Trophoblast cell (in vitro differentiated cells and primary cell): ENCODE results near the gene MAN1C1.

Experiments used
- DNase-seq, 2 donors: peaks; one replicate each; pipeline ENCODE4 v3.0.0-alpha.2; 2016
- H2AFZ ChIP-seq: 2 replicates; pipeline ENCODE4 v1.6.1; 2013; ENCODE audit warnings: low read length, moderate library complexity, mild to moderate bottlenecking; ENCODE audit not compliant: insufficient read depth, poor library complexity
- H2AK5ac ChIP-seq: 2 replicates; pipeline ENCODE4 v1.6.1; 2013; ENCODE audit warnings: mild to moderate bottlenecking, low read length
- H2BK120ac ChIP-seq: 2 replicates; pipeline ENCODE4 v1.6.1; 2013; ENCODE audit warnings: low read length, mild to moderate bottlenecking, moderate library complexity; ENCODE audit not compliant: insufficient read depth, poor library complexity
- H2BK12ac ChIP-seq: 2 replicates; pipeline ENCODE4 v1.6.1; 2013; ENCODE audit warnings: mild to moderate bottlenecking, low read length, moderate library complexity
- H2BK5ac ChIP-seq: 2 replicates; pipeline ENCODE4 v1.6.1; 2013; ENCODE audit warnings: low read length, low read depth, moderate library complexity, mild to moderate bottlenecking; ENCODE audit not compliant: poor library complexity
- H3K14ac ChIP-seq: 2 replicates; pipeline ENCODE4 v1.6.1; 2013; ENCODE audit warnings: mild to moderate bottlenecking, low read length
- H3K18ac ChIP-seq: 2 replicates; pipeline ENCODE4 v1.6.1; 2013; ENCODE audit warnings: mild to moderate bottlenecking, low read length
- H3K23ac ChIP-seq: 2 replicates; pipeline ENCODE4 v1.6.1; 2013; ENCODE audit warnings: low read length
- H3K27ac ChIP-seq: 2 replicates; pipeline ENCODE4 v1.5.1; 2013; ENCODE audit warnings: low read depth, mild to moderate bottlenecking, inconsistent platforms, low read length, moderate library complexity
- H3K27me3 ChIP-seq: 2 replicates; pipeline ENCODE4 v1.6.1; 2013; ENCODE audit warnings: inconsistent platforms, mild to moderate bottlenecking, low read length, moderate library complexity; ENCODE audit not compliant: insufficient read depth
- H3K36me3 ChIP-seq, 2 experiments: 1 replicate in 1 of 2; 2 replicates in 1 of 2; pipeline ENCODE4 v1.6.1; 2013; ENCODE audit warnings: low read length in 2 of 2, mild to moderate bottlenecking in 2 of 2, moderate library complexity in 1 of 2; ENCODE audit not compliant: insufficient read depth in 2 of 2, control insufficient read depth in 1 of 2
- H3K4ac ChIP-seq: 2 replicates; pipeline ENCODE4 v1.6.1; 2013; ENCODE audit warnings: low read depth, mild to moderate bottlenecking, low read length, moderate library complexity
- H3K4me1 ChIP-seq, 2 experiments: 1 replicate in 1 of 2; 2 replicates in 1 of 2; pipeline ENCODE4 v1.6.1; 2013; ENCODE audit warnings: low read length in 2 of 2, mild to moderate bottlenecking in 2 of 2, moderate library complexity in 1 of 2; ENCODE audit not compliant: insufficient read depth in 2 of 2, control insufficient read depth in 1 of 2
- H3K4me2 ChIP-seq: 2 replicates; pipeline ENCODE4 v1.6.1; 2013; ENCODE audit warnings: inconsistent platforms, mild to moderate bottlenecking, low read length, moderate library complexity
- H3K4me3 ChIP-seq: 2 replicates; pipeline ENCODE4 v1.5.1; 2013; ENCODE audit warnings: mild to moderate bottlenecking, low read depth, low read length, inconsistent platforms
- H3K79me1 ChIP-seq: one replicate; pipeline ENCODE4 v1.6.1; 2013; ENCODE audit warnings: low read length
- H3K79me2 ChIP-seq: 2 replicates; pipeline ENCODE4 v1.6.1; 2013; ENCODE audit warnings: low read length, mild to moderate bottlenecking; ENCODE audit not compliant: control insufficient read depth, insufficient read depth, poor library complexity
- H3K9ac ChIP-seq: 2 replicates; pipeline ENCODE4 v1.6.1; 2013; ENCODE audit warnings: mild to moderate bottlenecking, low read length
- H3K9me3 ChIP-seq: 2 replicates; pipeline ENCODE4 v1.6.1; 2013; ENCODE audit warnings: low read depth, mild to moderate bottlenecking, control low read depth, inconsistent platforms, low read length; ENCODE audit not compliant: insufficient read depth
- H4K12ac ChIP-seq: 2 replicates; pipeline ENCODE4 v1.6.1; 2013; ENCODE audit warnings: low read depth, mild to moderate bottlenecking, low read length, moderate library complexity
- H4K8ac ChIP-seq: 2 replicates; pipeline ENCODE4 v1.6.1; 2013; ENCODE audit warnings: low read depth, mild to moderate bottlenecking, low read length, moderate library complexity
- H4K91ac ChIP-seq: one replicate; pipeline ENCODE4 v1.6.1; 2013; ENCODE audit warnings: low read depth, mild to moderate bottlenecking, low read length, moderate library complexity
- WGBS: extraction: QIAGEN DNeasy Blood & Tissue Kit; methylation state at CpG from one replicate; pipeline ENCODE4 v1.1.7; 2013; ENCODE audit warnings: missing lambda C conversion rate; ENCODE audit not compliant: insufficient read length, insufficient coverage; ENCODE audit errors: extremely low coverage; 5-methylcytosine and 5-hydroxymethylcytosine counted together

The MAN1C1 gene

DNA sequence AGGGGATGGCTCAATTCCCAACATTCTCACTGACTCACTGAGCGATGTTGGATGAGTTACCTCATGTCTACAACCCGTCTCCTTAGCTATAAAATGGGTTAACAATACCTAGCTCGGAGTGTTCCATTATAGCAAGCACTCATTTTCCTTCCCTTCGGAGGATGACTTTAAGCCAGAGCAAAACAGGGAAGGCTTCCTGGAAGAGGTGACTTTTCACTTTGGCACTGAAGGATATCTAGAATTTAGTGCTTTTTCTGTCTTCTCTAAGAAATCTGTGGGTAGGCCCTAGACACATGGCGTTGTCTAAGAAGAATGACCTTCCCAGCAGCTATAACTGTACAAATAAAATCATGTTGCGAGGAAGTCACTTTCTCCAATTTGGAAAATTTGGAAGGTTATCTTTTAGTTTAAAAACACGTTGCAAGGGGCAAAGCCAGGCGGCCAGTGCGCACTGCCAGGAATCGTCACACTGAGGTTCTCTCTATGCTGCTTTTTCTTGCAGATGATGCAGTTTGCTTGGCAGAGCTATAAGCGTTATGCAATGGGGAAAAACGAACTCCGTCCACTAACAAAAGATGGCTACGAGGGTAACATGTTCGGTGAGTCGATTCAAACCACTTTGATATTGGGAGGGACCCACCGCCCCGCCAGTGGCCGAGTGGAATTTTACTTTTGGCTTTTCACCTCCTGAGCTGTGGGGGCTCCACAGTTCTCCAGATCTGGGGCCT lies 69.5 kb downstream of the MAN1C1 start:
- H4K12ac ChIP-seq: no peak overlapping the region
- H3K4me2 ChIP-seq: no peak overlapping the region
- H2BK120ac ChIP-seq: no peak overlapping the region
- no peak overlapping the region for H2AFZ ChIP-seq
- peaks cover 2% of the 10 kb centered on the region for H3K9me3 ChIP-seq
- WGBS: no CpG with 5 or more reads among the region's 19 CpGs
- H3K27ac ChIP-seq: no peak overlapping the region
- H3K79me2 ChIP-seq: no peaks in the 10 kb centered on the region
- no peak overlapping the region for H2BK12ac ChIP-seq
- no peak overlapping the region for H3K4ac ChIP-seq
- DNase-seq: no peak
- no peak overlapping the region for H2AK5ac ChIP-seq
- H4K8ac ChIP-seq: no peak overlapping the region
- H3K79me1 ChIP-seq: no peaks in the 10 kb centered on the region
- H2BK5ac ChIP-seq: no peak overlapping the region
- H3K9ac ChIP-seq: no peak overlapping the region
- no peaks in the 10 kb centered on the region for H3K4me1 ChIP-seq
- no peak overlapping the region for H4K91ac ChIP-seq
- H3K18ac ChIP-seq: no peak overlapping the region
- H3K23ac ChIP-seq: no peak overlapping the region
- no peaks in the 10 kb centered on the region for H3K36me3 ChIP-seq
- no peak overlapping the region for H3K4me3 ChIP-seq
- no peaks in the 10 kb centered on the region for H3K27me3 ChIP-seq
- H3K14ac ChIP-seq: no peak overlapping the region

DNA sequence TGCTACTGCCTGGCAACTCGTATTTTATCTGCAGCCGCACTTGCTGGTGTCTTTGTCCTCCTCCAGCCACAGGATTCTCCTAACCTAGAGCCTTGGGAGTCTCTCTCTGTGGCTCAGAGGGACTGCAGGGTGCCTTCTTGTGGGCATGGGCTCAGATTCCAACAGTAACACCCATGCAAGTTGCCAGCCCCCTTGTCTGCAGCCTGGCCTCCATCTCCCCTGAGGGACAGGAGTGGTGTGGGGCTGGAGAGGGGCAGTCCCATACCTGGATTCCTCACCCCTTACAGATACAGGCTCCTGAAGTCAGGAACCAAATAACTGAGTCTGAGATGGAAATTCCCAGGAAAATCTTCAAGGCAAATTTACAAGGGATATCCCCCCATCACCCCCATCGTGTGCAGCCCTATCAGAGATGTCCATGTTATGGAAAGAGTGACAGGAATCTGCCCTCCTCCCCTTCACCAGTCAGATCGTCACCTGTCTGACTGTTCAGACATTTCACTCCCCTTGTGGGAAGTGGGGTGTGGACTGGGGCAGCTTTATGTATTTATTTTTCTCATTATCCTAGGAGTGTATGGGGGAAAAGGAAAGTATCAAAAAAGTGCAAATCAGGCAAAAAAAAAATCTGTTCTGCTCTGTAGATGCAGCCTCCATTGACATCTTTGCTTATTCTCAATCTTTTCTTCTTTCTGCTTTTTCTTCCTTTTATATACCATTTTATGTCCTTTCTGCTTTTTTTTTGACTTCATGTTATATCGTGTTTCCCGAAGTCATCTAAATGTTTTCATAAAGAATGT lies 70.8 kb downstream of the MAN1C1 start:
- Histone ChIP-seq H4K91ac (no peak overlapping the region), H3K27me3 (no peaks in the 10 kb centered on the region), H2AK5ac (no peak overlapping the region), H3K9ac (no peak overlapping the region), H4K8ac (no peak overlapping the region), H3K4me3 (no peak overlapping the region), H3K4me1 (no peaks in the 10 kb centered on the region), H3K79me2 (no peaks in the 10 kb centered on the region), H3K4ac (no peak overlapping the region), H2AFZ (no peak overlapping the region), H2BK5ac (no peak overlapping the region), H3K14ac (no peak overlapping the region), H3K4me2 (no peak overlapping the region), H2BK120ac (no peak overlapping the region), H3K23ac (no peak overlapping the region), H3K27ac (no peak overlapping the region), H2BK12ac (no peak overlapping the region), H3K79me1 (no peaks in the 10 kb centered on the region), H3K18ac (no peak overlapping the region), H4K12ac (no peak overlapping the region), H3K36me3 (no peaks in the 10 kb centered on the region), H3K9me3 (peaks cover 2% of the 10 kb centered on the region)
- WGBS: no CpG with 5 or more reads among the region's 6 CpGs
- no peak for DNase-seq

- Histone ChIP-seq H3K18ac (no peak overlapping the region), H4K8ac (no peak overlapping the region), H3K4me3 (no peak overlapping the region), H3K36me3 (no peaks in the 10 kb centered on the region), H3K27ac (no peak overlapping the region), H3K79me1 (no peaks in the 10 kb centered on the region), H2BK5ac (no peak overlapping the region), H2BK120ac (no peak overlapping the region), H3K4me2 (no peak overlapping the region), H2BK12ac (no peak overlapping the region), H3K79me2 (no peaks in the 10 kb centered on the region), H3K4me1 (no peaks in the 10 kb centered on the region), H3K9ac (no peak overlapping the region), H4K91ac (no peak overlapping the region), H4K12ac (no peak overlapping the region), H2AFZ (no peak overlapping the region), H3K27me3 (no peaks in the 10 kb centered on the region), H2AK5ac (no peak overlapping the region), H3K9me3 (peaks cover 2% of the 10 kb centered on the region), H3K4ac (no peak overlapping the region), H3K23ac (no peak overlapping the region), H3K14ac (no peak overlapping the region)
- no peak for DNase-seq
- no CpG with 5 or more reads among the region's 9 CpGs for WGBS
Measured at GRCh38 chr1:25688390-25689119, 72.0 kb downstream of the MAN1C1 start.

DNA sequence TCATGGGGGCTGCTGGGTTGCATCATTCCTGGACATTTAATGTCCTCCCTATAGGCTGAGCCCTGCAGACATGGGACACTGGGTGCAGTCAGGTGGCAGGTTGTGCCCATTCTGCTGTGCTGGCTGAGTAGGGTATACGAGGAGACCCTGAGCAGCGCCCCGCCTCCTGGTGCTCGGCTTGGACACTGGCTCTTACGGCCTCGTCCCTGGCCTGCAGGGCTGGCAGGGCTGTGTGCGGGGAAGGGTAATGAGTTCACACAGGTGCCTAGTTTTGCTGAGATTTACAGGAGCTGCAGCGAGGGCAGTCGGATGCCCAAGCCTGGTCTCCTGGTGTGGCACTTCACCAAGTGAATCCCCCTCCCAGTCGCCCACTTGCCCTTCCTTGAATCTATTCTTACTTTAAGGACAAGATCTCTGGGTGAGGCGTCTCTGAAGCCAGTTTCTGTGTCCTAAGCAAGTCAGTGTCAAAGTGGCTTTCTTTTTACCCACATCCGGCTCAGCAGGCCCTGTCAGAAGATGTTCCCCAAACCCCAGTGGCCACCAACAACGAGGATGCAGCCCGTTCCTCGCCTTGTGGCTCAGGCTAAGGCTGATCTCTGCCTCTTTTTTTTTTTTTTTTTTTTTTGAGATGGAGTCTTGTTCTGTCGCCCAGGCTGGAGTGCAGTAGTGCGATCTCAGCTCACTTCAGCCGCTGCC lies 73.2 kb downstream of the MAN1C1 start:
- H2BK5ac ChIP-seq: no peak overlapping the region

More for the DNA sequence above, 73.2 kb downstream of the MAN1C1 start:
- no CpG with 5 or more reads among the region's 18 CpGs for WGBS
- Histone ChIP-seq H3K4me1 (no peaks in the 10 kb centered on the region), H3K79me2 (no peaks in the 10 kb centered on the region), H2BK12ac (no peak overlapping the region), H4K12ac (no peak overlapping the region), H3K4ac (no peak overlapping the region), H2AK5ac (no peak overlapping the region), H3K23ac (no peak overlapping the region), H2AFZ (no peak overlapping the region), H4K8ac (no peak overlapping the region), H3K18ac (no peak overlapping the region), H3K9ac (no peak overlapping the region), H3K36me3 (no peaks in the 10 kb centered on the region), H3K4me2 (no peak overlapping the region), H3K4me3 (no peak overlapping the region), H3K14ac (no peak overlapping the region), H3K27ac (no peak overlapping the region), H2BK120ac (no peak overlapping the region), H3K27me3 (no peaks in the 10 kb centered on the region), H3K9me3 (peaks cover 2% of the 10 kb centered on the region), H3K79me1 (no peaks in the 10 kb centered on the region), H4K91ac (no peak overlapping the region)
- no peak for DNase-seq
